Esophagus squamous epithelium (tissue), 4 donors: Measurements from ENCODE around the gene LCA5L.

ENCODE experiments used
- CTCF ChIP-seq, 6 experiments: fragments of 450-650 bp in 4 of 6; fragments of 200-600 bp in 2 of 6; sonication (generic) in 2 of 6; IDR thresholded peaks; one replicate each; pipeline ENCODE4 v1.5.1; 2016 to 2019; ENCODE audit warnings: antibody characterized with exemption in 6 of 6, mild to moderate bottlenecking in 4 of 6, moderate library complexity in 4 of 6
- POLR2A ChIP-seq, 4 donors: fragments of 450-650 bp; IDR thresholded peaks; one replicate each; pipeline ENCODE4 v1.6.1; 2017; ENCODE audit warnings: antibody characterized with exemption in 4 of 4, mild to moderate bottlenecking in 4 of 4, moderate library complexity in 3 of 4

GRCh38 chr21:39387461-39388037, 58.0 kb downstream of the LCA5L start:
- TF ChIP-seq CTCF (IDR thresholded peaks at IDR 0.05) (no peak), POLR2A (IDR thresholded peaks at IDR 0.05) (peak in 1 of 4 donors; percentile 32)
